K562 (cell line): Measurements from ENCODE around the gene MEF2B. TPM values are rescaled to one million over a fixed set of nuclear protein-coding genes. Genes with fewer than 3 reads are reported as not detected.

ENCODE experiments used
- ATAC-seq: fragments of 200-7000 bp; cut with Tn5 transposase; 3 replicates; pipeline ENCODE4 v1.9.1; 2020; ENCODE audit warnings: moderate library complexity
- BruUV-seq: library from RNA; stranded (reverse); fragments of 400-500 nt; replicated peaks from 2 replicates; lab custom pipeline; 2021; lab: Mats Ljungman, UMichigan
- CTCF ChIA-PET: fragments of 300-600 bp; formaldehyde crosslinking; extraction: SDS; loops from one replicate; lab custom pipeline; 2021; ENCODE audit warnings: low intra/inter-chr PET ratio; lab: Yijun Ruan, JAX
- POLR2A ChIA-PET: fragments of 300-600, 350-650 bp; sonication (Branson Sonifier 250); formaldehyde crosslinking; extraction: SDS; loops from one replicate; lab custom pipeline; 2021; ENCODE audit warnings: antibody characterized with exemption, inconsistent platforms; lab: Yijun Ruan, JAX
- DNase-seq, 4 experiments: peaks; one replicate each; pipeline versions ENCODE4 v3.0.0 to v3.0.0-alpha.2; 2011 to 2018; ENCODE audit warnings: low spot score in 3 of 4, mixed read lengths in 3 of 4; ENCODE audit errors: extremely low read depth in 1 of 4
- FAIRE-seq: peaks from 2 replicates; lab custom pipeline; 2011; peaks lifted over from hg19 to GRCh38; lab: Jason Lieb, UNC
- H2AFZ ChIP-seq: 2 replicates; pipeline ENCODE4 v1.6.0; 2011; ENCODE audit warnings: low read depth, low read length, control low read depth, inconsistent platforms
- H3K27ac ChIP-seq: fragments of 200-600 bp; 3 replicates; pipeline ENCODE4 v1.8.0; 2011; ENCODE audit warnings: low read depth, mild to moderate bottlenecking, control low read depth, inconsistent platforms, low read length, moderate library complexity, mixed read lengths; ENCODE audit errors: extremely low read depth
- H3K27me3 ChIP-seq, 2 experiments: fragments of 300-600 bp in 1 of 2; 2 replicates in 1 of 2; 3 replicates in 1 of 2; pipeline versions ENCODE4 v1.6.0 to v1.8.0; 2011; ENCODE audit warnings: inconsistent platforms in 2 of 2, low read length in 2 of 2, mild to moderate bottlenecking in 1 of 2, mixed read lengths in 1 of 2, moderate library complexity in 1 of 2; ENCODE audit not compliant: control insufficient read depth in 2 of 2, insufficient read depth in 2 of 2
- H3K36me3 ChIP-seq: fragments of 300-600 bp; 3 replicates; pipeline ENCODE4 v1.8.0; 2011; ENCODE audit warnings: mild to moderate bottlenecking, low read length, inconsistent platforms; ENCODE audit not compliant: control insufficient read depth, insufficient read depth
- H3K4me1 ChIP-seq, 2 experiments: fragments of 200-600 bp in 1 of 2; replicated peaks in 1 of 2; 2 replicates in 1 of 2; 3 replicates in 1 of 2; pipeline versions ENCODE4 v1.5.1 to v1.8.0; 2011; ENCODE audit warnings: inconsistent platforms in 2 of 2, low read length in 2 of 2, mild to moderate bottlenecking in 1 of 2, mixed read lengths in 1 of 2, moderate library complexity in 1 of 2; ENCODE audit not compliant: control insufficient read depth in 2 of 2, insufficient read depth in 2 of 2
- H3K4me2 ChIP-seq: 2 replicates; pipeline ENCODE4 v1.6.1; 2011; ENCODE audit warnings: low read length, control low read depth, inconsistent platforms, mixed read lengths; ENCODE audit not compliant: insufficient read depth
- H3K4me3 ChIP-seq: fragments of 200-600 bp; sonication (generic), shearing (Covaris generic); 2 replicates; pipeline ENCODE4 v1.5.1; 2016; ENCODE audit warnings: control low read depth, inconsistent platforms
- H3K79me2 ChIP-seq: fragments of 200-600 bp; 3 replicates; pipeline ENCODE4 v1.8.0; 2011; ENCODE audit warnings: low read length, inconsistent platforms; ENCODE audit not compliant: control insufficient read depth, insufficient read depth
- H3K9ac ChIP-seq, 2 experiments: 2 replicates each; pipeline versions ENCODE4 v1.6.0 to v1.6.1; 2011; ENCODE audit warnings: low read depth in 2 of 2, low read length in 2 of 2, control low read depth in 1 of 2, inconsistent platforms in 1 of 2, mild to moderate bottlenecking in 1 of 2, mixed read lengths in 1 of 2; ENCODE audit not compliant: insufficient read depth in 1 of 2
- H3K9me1 ChIP-seq: one replicate; pipeline ENCODE4 v1.6.0; 2011; ENCODE audit warnings: inconsistent platforms, mild to moderate bottlenecking, low read length, moderate library complexity; ENCODE audit not compliant: control insufficient read depth, insufficient read depth
- H3K9me3 ChIP-seq: replicated peaks from 2 replicates; pipeline ENCODE4 v1.5.1; 2011; ENCODE audit warnings: low read depth, low read length, inconsistent platforms; ENCODE audit not compliant: control insufficient read depth, insufficient read depth
- H4K20me1 ChIP-seq: replicated peaks from 2 replicates; pipeline ENCODE4 v1.6.1; 2011; ENCODE audit warnings: low read length, inconsistent platforms, mixed read lengths; ENCODE audit not compliant: control insufficient read depth, insufficient read depth
- CBX1 ChIP-seq: sonication (generic); IDR thresholded peaks from 2 replicates; pipeline ENCODE4 v1.6.1; 2016; ENCODE audit warnings: antibody characterized with exemption, low read depth, mild to moderate bottlenecking
- RB1 ChIP-seq: fragments of 450-650 bp; IDR thresholded peaks from 2 replicates; pipeline ENCODE4 v1.6.1; 2017; ENCODE audit warnings: low read depth, mild to moderate bottlenecking
- RBM25 ChIP-seq: fragments of 200-400 bp; formaldehyde crosslinking; IDR thresholded peaks from 2 replicates; pipeline ENCODE4 v1.6.1; 2018; ENCODE audit warnings: low read length, low read depth, moderate library complexity; ENCODE audit not compliant: severe bottlenecking
- RNF2 ChIP-seq: sonication (generic); IDR thresholded peaks from 2 replicates; pipeline ENCODE4 v1.6.1; 2016
- ZNF3 ChIP-seq: fragments of 250-450 bp; sonication (Bioruptor Pico); IDR thresholded peaks from 2 replicates; pipeline ENCODE4 v1.5.0; 2021; ENCODE audit warnings: mild to moderate bottlenecking, moderate library complexity
- WGBS: fragments of 100-300 bp; shearing (Covaris generic); methylation state at CpG from one replicate; pipeline ENCODE4 v1.1.6; 2016; ENCODE audit warnings: low coverage, mixed read lengths; ENCODE audit not compliant: insufficient coverage; ENCODE audit errors: missing lambda C conversion rate; 5-methylcytosine and 5-hydroxymethylcytosine counted together
- in situ Hi-C: fragments of 300-500 bp; cut with MboI; formaldehyde crosslinking; loops from 4 replicates; pipeline ENCODE4 v1.15.0; 2018; ENCODE audit warnings: inconsistent platforms, mixed read lengths
- intact Hi-C: fragments of 100-400 bp; cut with micrococcal nuclease; formaldehyde crosslinking; loops from 2 replicates; pipeline ENCODE4 v1.14.2; 2022
- polyA plus RNA-seq, 8 experiments: library from polyadenylated mRNA; depleted of rRNA in 4 of 8; stranded (reverse) in 5 of 8; unstranded in 3 of 8; fragments of >200 nt; fragmentation: Nextera tagmentation in 2 of 8; fragmentation: Illumina TruSeq in 1 of 8; extraction: Ambion mirVana in 2 of 8; extraction: Trizol in 1 of 8; gene quantifications; 2 replicates each; pipeline versions ENCODE4 v1.2.1 to v1.2.3, GENCODE V29; 2011 to 2014; ENCODE audit warnings: inconsistent platforms in 1 of 8, missing spikeins in 1 of 8
- total RNA-seq, 7 experiments: library from RNA; depleted of rRNA in 6 of 7; stranded (reverse); fragments of >200 nt in 6 of 7; fragmentation: Illumina TruSeq in 2 of 7; extraction: Trizol in 2 of 7; gene quantifications; 2 replicates each; pipeline versions ENCODE4 v1.2.1 to v1.2.3, GENCODE V29; 2011 to 2021; ENCODE audit warnings: low replicate concordance in 1 of 7
- TF ChIP-seq, protein P1 (sequence below): conservative IDR thresholded peaks from 2 replicates; pipeline ENCODE4 v1.6.1; 2011; ENCODE audit warnings: low read depth, mild to moderate bottlenecking, low read length; ENCODE audit not compliant: control insufficient read depth

MEF2B gene
- total and polyA plus RNA-seq, 9 of the 15 experiments (the other 6 are each of a cell fraction or from before 2014, with no cell fraction given): 0.14 to 1.9 (median 0.71) TPM; not detected in 3

GRCh38 chr19:19160461-19161035 lies 9.5 kb downstream of the MEF2B start:
- Histone ChIP-seq H4K20me1 (no peaks in the 10 kb centered on the region), H3K27me3 (no peaks in the 10 kb centered on the region), H3K4me1 (peaks cover 0 to 5% of the 10 kb centered on the region in 2 experiments; a peak in 1 of 5 replicates), H3K9ac (no peak overlapping the region), H3K4me2 (no peak overlapping the region), H2AFZ (no peak overlapping the region), H3K27ac (no peak overlapping the region), H3K4me3 (no peak overlapping the region), H3K36me3 (no peaks in the 10 kb centered on the region), H3K79me2 (no peaks in the 10 kb centered on the region), H3K9me3 (no peaks in the 10 kb centered on the region), H3K9me1 (no peaks in the 10 kb centered on the region)
- ChIA-PET POLR2A (interaction anchor here (0.6 to 1.4 kb wide), 2 partner anchors 8 to 9 kb away, joined by 3 to 5 read pairs; partner anchors contain the start of gene MEF2B), CTCF (no interaction called here)
- 70% methylated on average over 17 of the region's 26 CpGs for WGBS
- in situ Hi-C loops: no loop called here
- no peak for TF ChIP-seq CBX1
- intact Hi-C loops: no loop called here
- FAIRE-seq (no peak), DNase-seq (no peak), ATAC-seq (no peak)
- no TSS peak for BruUV-seq

DNA sequence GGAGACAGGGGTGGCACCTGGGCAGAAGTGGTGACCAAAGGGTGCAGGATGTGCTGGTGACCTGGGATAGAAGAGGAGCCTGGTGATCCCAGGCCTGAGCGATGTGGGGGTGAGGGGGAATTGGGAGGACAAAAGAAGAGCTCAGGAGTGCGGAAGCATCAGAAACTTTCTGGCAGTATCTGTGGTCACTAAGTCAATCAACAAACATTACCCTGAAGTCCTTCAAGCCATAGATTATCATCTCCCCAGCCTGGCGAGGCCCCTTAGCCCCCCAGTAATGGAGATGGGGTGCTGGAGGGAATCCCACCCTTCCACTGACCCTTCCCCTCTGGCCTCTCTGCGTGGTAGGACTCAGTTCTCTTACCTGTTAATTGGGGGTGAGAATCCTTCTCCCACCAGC lies 10.5 kb downstream of the MEF2B start:
- no peaks in the 10 kb centered on the region for H3K9me3 ChIP-seq
- in situ Hi-C loops (no loop called here), intact Hi-C loops (no loop called here)
- TF ChIP-seq, protein P1, sequence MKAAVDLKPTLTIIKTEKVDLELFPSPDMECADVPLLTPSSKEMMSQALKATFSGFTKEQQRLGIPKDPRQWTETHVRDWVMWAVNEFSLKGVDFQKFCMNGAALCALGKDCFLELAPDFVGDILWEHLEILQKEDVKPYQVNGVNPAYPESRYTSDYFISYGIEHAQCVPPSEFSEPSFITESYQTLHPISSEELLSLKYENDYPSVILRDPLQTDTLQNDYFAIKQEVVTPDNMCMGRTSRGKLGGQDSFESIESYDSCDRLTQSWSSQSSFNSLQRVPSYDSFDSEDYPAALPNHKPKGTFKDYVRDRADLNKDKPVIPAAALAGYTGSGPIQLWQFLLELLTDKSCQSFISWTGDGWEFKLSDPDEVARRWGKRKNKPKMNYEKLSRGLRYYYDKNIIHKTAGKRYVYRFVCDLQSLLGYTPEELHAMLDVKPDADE: no peak
- TF ChIP-seq RNF2 (no peak), RB1 (no peak), ZNF3 (peak; percentile 82), RBM25 (peak; percentile 49)
- no peak for DNase-seq
- no peak overlapping the region for H3K27ac ChIP-seq
- no peaks in the 10 kb centered on the region for H3K79me2 ChIP-seq
- no peak for ATAC-seq
- H2AFZ ChIP-seq: no peak overlapping the region
- no peaks in the 10 kb centered on the region for H3K9me1 ChIP-seq
- ChIA-PET POLR2A (interaction anchor here (0.6 kb wide), 1 partner anchor 12 kb away, joined by 3 read pairs; no protein-coding TSS in a partner anchor), CTCF (no interaction called here)
- H4K20me1 ChIP-seq: no peaks in the 10 kb centered on the region
- H3K4me3 ChIP-seq: no peak overlapping the region
- peaks cover 0 to 5% of the 10 kb centered on the region in 2 experiments; a peak in 1 of 5 replicates for H3K4me1 ChIP-seq
- H3K36me3 ChIP-seq: no peaks in the 10 kb centered on the region
- FAIRE-seq: no peak
- 45% methylated on average over 4 of the region's 4 CpGs for WGBS
- BruUV-seq: no TSS peak
- H3K9ac ChIP-seq: no peak overlapping the region
- no peak overlapping the region for H3K4me2 ChIP-seq
- no peaks in the 10 kb centered on the region for H3K27me3 ChIP-seq
